Vagina (tissue), 2 donors: ENCODE measurements around the gene TMEM269. TPM values are rescaled to one million over a fixed set of nuclear protein-coding genes. Genes with fewer than 3 reads are reported as not detected.

Source experiments
- DNase-seq, 2 donors: peaks; one replicate each; pipeline ENCODE4 v3.0.0-alpha.2; 2017; ENCODE audit errors: extremely low spot score in 2 of 2
- H3K27ac ChIP-seq: fragments of 200-600 bp; sonication (generic); one replicate; pipeline ENCODE4 v1.5.1; 2019
- H3K27me3 ChIP-seq: fragments of 200-600 bp; sonication (generic); one replicate; pipeline ENCODE4 v1.5.1; 2019
- H3K36me3 ChIP-seq, 2 donors: fragments of 200-600 bp; sonication (generic); one replicate each; pipeline ENCODE4 v1.5.1; 2017 to 2019
- H3K4me1 ChIP-seq: fragments of 200-600 bp; sonication (generic); one replicate; pipeline ENCODE4 v1.5.1; 2019
- H3K4me3 ChIP-seq, 2 donors: fragments of 200-600 bp; sonication (generic); 1 replicate in 1 of 2; 2 replicates in 1 of 2; pipeline ENCODE4 v1.5.1; 2016 to 2019
- H3K9me3 ChIP-seq: fragments of 200-600 bp; sonication (generic); one replicate; pipeline ENCODE4 v1.5.1; 2019
- POLR2A ChIP-seq, 2 donors: fragments of 450-650 bp; IDR thresholded peaks; one replicate each; pipeline ENCODE4 v1.6.1; 2017; ENCODE audit warnings: antibody characterized with exemption in 2 of 2, mild to moderate bottlenecking in 2 of 2, moderate library complexity in 2 of 2
- POLR2AphosphoS5 ChIP-seq, 2 donors: sonication (generic); formaldehyde crosslinking; IDR thresholded peaks; one replicate each; pipeline ENCODE4 v1.9.0; 2017; ENCODE audit warnings: antibody characterized with exemption in 2 of 2, mild to moderate bottlenecking in 2 of 2, low read depth in 1 of 2; ENCODE audit not compliant: insufficient read depth in 1 of 2
- intact Hi-C: fragments of 100-400 bp; cut with DNase I; formaldehyde crosslinking; loops from one replicate; pipeline ENCODE4 v1.15.1; 2023
- total RNA-seq: library from RNA; depleted of rRNA; stranded (reverse); fragments of >200 nt; gene quantifications from one replicate; pipeline ENCODE4 v1.2.3, GENCODE V29; 2016
- TF ChIP-seq, protein P1 (sequence below), 3 experiments: fragments of 450-650 bp in 2 of 3; fragments of 200-600 bp in 1 of 3; sonication (generic) in 1 of 3; IDR thresholded peaks; one replicate each; pipeline ENCODE4 v1.5.1; 2017 to 2019; ENCODE audit warnings: antibody characterized with exemption in 3 of 3, mild to moderate bottlenecking in 2 of 3, moderate library complexity in 2 of 3

Gene TMEM269
- total RNA-seq, 1 donor from 2014 or later = not detected

DNA sequence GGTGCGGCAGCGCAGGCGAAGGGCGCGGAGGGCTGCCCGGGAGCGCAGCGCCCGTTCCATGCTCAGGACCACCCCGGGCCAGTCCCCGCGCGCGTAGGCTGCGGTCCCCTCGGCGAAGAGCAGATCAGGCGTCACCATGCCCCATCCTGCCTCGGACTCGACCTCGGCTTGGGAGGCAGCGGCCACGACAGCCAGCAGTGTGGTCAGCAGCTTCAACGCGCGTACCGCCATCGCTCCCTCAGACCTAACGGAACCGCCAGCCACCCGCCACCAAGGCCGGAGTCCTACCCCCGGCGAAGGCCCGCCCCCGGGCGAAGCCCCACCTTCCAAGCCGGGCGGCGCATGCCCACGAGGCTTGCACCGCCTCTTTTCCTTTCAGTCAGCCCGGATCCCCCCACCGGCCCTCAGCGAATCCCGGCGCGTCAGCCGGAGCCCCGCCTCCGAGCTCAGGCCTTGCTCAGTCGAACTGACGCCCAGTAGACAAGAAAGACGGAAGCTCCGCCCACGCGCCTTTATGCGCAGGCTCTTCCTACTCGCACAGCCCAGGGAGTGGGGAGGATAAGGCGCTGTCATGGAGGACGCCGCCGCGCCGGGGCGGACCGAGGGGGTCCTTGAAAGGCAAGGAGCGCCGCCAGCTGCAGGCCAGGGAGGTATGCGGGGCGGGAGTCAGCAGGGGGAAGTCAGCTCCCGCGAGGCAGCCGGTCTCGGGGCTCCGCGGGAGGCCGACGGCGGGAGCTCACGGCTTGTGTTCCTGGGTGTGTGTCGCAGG is 17.9 kb upstream of the TMEM269 start, which contains the start of the genes C1orf50 and P3H1:
TSS of gene C1orf50 (plus strand) at position 509 of the 769 bp plus-strand sequence. CDS start at position 572, 63 bp downstream.
TSS of gene P3H1 (minus strand) at position 288 of the 769 bp plus-strand sequence. CDS start at position 231, 57 bp downstream.
- Histone ChIP-seq H3K27ac (peak within 1 kb of the TSS; percentile 87), H3K9me3 (no peaks in the 10 kb centered on the region), H3K4me3 (peak within 1 kb of the TSS; percentile 78 to 85), H3K4me1 (peaks cover 51% of the 10 kb centered on the region), H3K36me3 (no peaks in the 10 kb centered on the region), H3K27me3 (no peaks in the 10 kb centered on the region)
- TF ChIP-seq POLR2A (IDR thresholded peaks at IDR 0.05) = peak; percentile 37 to 97
- peak; percentile 98 to 100 for TF ChIP-seq POLR2AphosphoS5 (IDR thresholded peaks at IDR 0.05; ENCODE audit: insufficient read depth in 1 of 2, low read depth in 1 of 2)
- TF ChIP-seq, protein P1, sequence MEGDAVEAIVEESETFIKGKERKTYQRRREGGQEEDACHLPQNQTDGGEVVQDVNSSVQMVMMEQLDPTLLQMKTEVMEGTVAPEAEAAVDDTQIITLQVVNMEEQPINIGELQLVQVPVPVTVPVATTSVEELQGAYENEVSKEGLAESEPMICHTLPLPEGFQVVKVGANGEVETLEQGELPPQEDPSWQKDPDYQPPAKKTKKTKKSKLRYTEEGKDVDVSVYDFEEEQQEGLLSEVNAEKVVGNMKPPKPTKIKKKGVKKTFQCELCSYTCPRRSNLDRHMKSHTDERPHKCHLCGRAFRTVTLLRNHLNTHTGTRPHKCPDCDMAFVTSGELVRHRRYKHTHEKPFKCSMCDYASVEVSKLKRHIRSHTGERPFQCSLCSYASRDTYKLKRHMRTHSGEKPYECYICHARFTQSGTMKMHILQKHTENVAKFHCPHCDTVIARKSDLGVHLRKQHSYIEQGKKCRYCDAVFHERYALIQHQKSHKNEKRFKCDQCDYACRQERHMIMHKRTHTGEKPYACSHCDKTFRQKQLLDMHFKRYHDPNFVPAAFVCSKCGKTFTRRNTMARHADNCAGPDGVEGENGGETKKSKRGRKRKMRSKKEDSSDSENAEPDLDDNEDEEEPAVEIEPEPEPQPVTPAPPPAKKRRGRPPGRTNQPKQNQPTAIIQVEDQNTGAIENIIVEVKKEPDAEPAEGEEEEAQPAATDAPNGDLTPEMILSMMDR (IDR thresholded peaks at IDR 0.05) = no peak
- intact Hi-C loops = loop anchor here (5.0 kb wide), 1 partner anchor 85 kb away; the partner anchor contains the start of gene YBX1
- peak; percentile 99 to 100 for DNase-seq

DNA sequence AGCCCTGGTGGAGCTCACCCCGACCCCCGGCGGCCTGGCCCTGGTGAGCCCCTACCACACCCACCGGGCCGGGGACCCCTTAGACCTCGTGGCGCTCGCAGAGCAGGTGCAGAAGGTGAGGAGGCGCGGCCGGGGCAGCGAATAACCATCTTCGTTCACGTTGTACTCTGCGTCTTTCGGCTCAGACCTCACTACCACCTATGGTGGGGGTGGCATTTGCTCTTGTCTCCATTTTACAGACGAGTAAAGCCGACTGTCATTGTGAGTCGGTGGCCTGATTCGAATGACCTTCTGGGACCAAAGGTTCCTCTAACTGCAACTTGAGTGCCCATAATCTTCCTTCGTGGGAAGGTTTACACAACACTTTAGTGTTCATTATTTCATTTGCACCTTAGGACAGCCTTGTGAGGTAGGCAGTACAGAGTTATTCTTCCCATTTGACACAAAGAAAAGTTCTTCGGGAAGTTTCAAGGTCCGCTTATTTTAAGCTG is 17.2 kb upstream of the TMEM269 start:
- intact Hi-C loops = loop anchor here (5.0 kb wide), 1 partner anchor 85 kb away; the partner anchor contains the start of gene YBX1
- no peaks in the 10 kb centered on the region for H3K27me3 ChIP-seq
- H3K36me3 ChIP-seq = no peaks in the 10 kb centered on the region
- H3K4me1 ChIP-seq = peaks cover 48% of the 10 kb centered on the region
- peak overlapping the region; percentile 78 to 85 for H3K4me3 ChIP-seq
- no peaks in the 10 kb centered on the region for H3K9me3 ChIP-seq
- TF ChIP-seq POLR2AphosphoS5 (IDR thresholded peaks at IDR 0.05; ENCODE audit: insufficient read depth in 1 of 2, low read depth in 1 of 2) (no peak), POLR2A (IDR thresholded peaks at IDR 0.05) (no peak)
- TF ChIP-seq, protein P1 (IDR thresholded peaks at IDR 0.05) = no peak
- no peak for DNase-seq
- H3K27ac ChIP-seq = peak overlapping the region; percentile 86

DNA sequence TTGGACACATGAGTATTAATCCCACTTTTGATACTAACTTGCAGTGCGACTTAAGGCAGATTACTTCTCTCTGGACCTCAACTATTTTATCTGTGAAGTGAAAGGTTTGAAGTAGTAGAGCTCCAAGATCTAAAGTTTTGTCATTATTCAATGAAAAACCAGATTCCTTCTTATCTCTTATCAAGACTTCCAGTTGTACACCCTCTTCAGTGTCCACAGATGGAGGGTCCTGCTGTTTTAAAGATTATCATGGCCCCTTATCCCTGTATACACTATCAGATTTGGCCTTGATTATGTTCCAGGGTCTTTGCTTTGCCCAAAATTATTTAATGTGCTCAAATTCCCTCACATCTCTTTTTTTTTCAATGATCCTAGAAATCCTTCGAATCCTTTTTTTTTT is 16.6 kb upstream of the TMEM269 start:
- intact Hi-C loops = loop anchor here (5.0 kb wide), 1 partner anchor 86 kb away; the partner anchor contains the start of gene YBX1
- H3K4me1 ChIP-seq = peaks cover 44% of the 10 kb centered on the region

DNA sequence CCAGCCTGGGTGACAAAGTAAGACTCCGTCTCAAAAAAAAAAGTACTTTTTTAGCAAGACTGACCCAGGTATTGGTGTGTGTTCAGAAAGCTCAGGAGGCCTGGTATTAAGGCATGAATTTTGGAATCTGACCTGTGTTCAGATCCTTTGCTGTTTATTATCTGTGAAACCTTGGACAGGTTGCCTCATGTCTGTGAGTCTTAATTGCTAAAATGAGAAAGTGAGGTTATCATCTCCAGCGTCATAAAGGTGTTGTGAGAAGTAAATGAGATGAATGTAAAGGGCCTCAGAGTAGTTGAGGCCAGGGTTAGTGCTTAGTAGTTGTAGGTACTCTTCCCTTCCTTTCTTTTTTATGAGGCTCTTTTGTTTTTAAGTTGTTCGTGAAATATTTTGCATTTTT is 15.0 kb upstream of the TMEM269 start:
- TF ChIP-seq, protein P1 (IDR thresholded peaks at IDR 0.05) = no peak
- no peak for TF ChIP-seq POLR2A (IDR thresholded peaks at IDR 0.05)
- Histone ChIP-seq H3K27ac (no peak overlapping the region), H3K27me3 (no peaks in the 10 kb centered on the region), H3K36me3 (peaks cover 0 to 9% of the 10 kb centered on the region in 2 donors), H3K4me1 (peaks cover 30% of the 10 kb centered on the region), H3K4me3 (no peak overlapping the region), H3K9me3 (no peaks in the 10 kb centered on the region)
- no peak for DNase-seq
- intact Hi-C loops = loop anchor here (5.0 kb wide), 1 partner anchor 88 kb away; the partner anchor contains the start of gene YBX1

More for the DNA sequence above, 16.6 kb upstream of the TMEM269 start:
- TF ChIP-seq POLR2AphosphoS5 (IDR thresholded peaks at IDR 0.05; ENCODE audit: insufficient read depth in 1 of 2, low read depth in 1 of 2) = no peak
- TF ChIP-seq, protein P1 (IDR thresholded peaks at IDR 0.05) = no peak
- no peak for TF ChIP-seq POLR2A (IDR thresholded peaks at IDR 0.05)
- H3K36me3 ChIP-seq = no peaks in the 10 kb centered on the region
- no peaks in the 10 kb centered on the region for H3K9me3 ChIP-seq
- H3K27me3 ChIP-seq = no peaks in the 10 kb centered on the region
- H3K27ac ChIP-seq = no peak overlapping the region
- DNase-seq = no peak
- peak overlapping the region; percentile 78 to 85 for H3K4me3 ChIP-seq
